H9 (cell line): Measurements from ENCODE around the gene ITIH5. TPM values are rescaled to one million over a fixed set of nuclear protein-coding genes. Genes with fewer than 3 reads are reported as not detected.

Experiments used
- DNase-seq: peaks from one replicate; pipeline ENCODE4 v3.0.0-alpha.2; 2017
- H2AFZ ChIP-seq: one replicate; pipeline ENCODE4 v1.6.1; 2013; ENCODE audit warnings: mild to moderate bottlenecking, low read length, control low read depth, moderate library complexity
- H2AK5ac ChIP-seq: 2 replicates; pipeline ENCODE4 v1.6.1; 2013; ENCODE audit warnings: low read length, control low read depth, mixed read lengths; ENCODE audit not compliant: insufficient read length
- H2BK120ac ChIP-seq: one replicate; pipeline ENCODE4 v1.6.1; 2013; ENCODE audit warnings: low read depth, mild to moderate bottlenecking, low read length, control low read depth, inconsistent platforms; ENCODE audit not compliant: poor library complexity, severe bottlenecking
- H2BK12ac ChIP-seq: 2 replicates; pipeline ENCODE4 v1.6.1; 2013; ENCODE audit warnings: low read length, control low read depth, mixed read lengths, low read depth; ENCODE audit not compliant: insufficient read length
- H2BK15ac ChIP-seq: 2 replicates; pipeline ENCODE4 v1.6.1; 2013; ENCODE audit warnings: low read depth, low read length, control low read depth
- H2BK20ac ChIP-seq: one replicate; pipeline ENCODE4 v1.6.1; 2013; ENCODE audit warnings: low read depth, mild to moderate bottlenecking, low read length, control low read depth, inconsistent platforms; ENCODE audit not compliant: poor library complexity, severe bottlenecking
- H2BK5ac ChIP-seq: 2 replicates; pipeline ENCODE4 v1.6.1; 2013; ENCODE audit warnings: low read length, control low read depth, mixed read lengths; ENCODE audit not compliant: insufficient read length
- H3K14ac ChIP-seq: 2 replicates; pipeline ENCODE4 v1.6.1; 2013; ENCODE audit warnings: low read length, control low read depth; ENCODE audit not compliant: insufficient read depth
- H3K18ac ChIP-seq: 2 replicates; pipeline ENCODE4 v1.6.1; 2013; ENCODE audit warnings: low read depth, mild to moderate bottlenecking, mixed read lengths, low read length, control low read depth; ENCODE audit not compliant: insufficient read length
- H3K23ac ChIP-seq: 2 replicates; pipeline ENCODE4 v1.6.1; 2013; ENCODE audit warnings: low read length, control low read depth, mixed read lengths, low read depth; ENCODE audit not compliant: insufficient read length
- H3K23me2 ChIP-seq: 2 replicates; pipeline ENCODE4 v1.6.1; 2013; ENCODE audit warnings: low read depth, mild to moderate bottlenecking, mixed read lengths, low read length, control low read depth; ENCODE audit not compliant: insufficient read length, poor library complexity, severe bottlenecking
- H3K27ac ChIP-seq: 2 replicates; pipeline ENCODE4 v1.5.1; 2013; ENCODE audit warnings: low read length, control low read depth, mixed read lengths, low read depth; ENCODE audit not compliant: insufficient read length
- H3K27me3 ChIP-seq: 2 replicates; pipeline ENCODE4 v1.6.1; 2013; ENCODE audit warnings: low read length, control low read depth, inconsistent platforms; ENCODE audit not compliant: insufficient read depth
- H3K4ac ChIP-seq: 2 replicates; pipeline ENCODE4 v1.6.1; 2013; ENCODE audit warnings: low read depth, mild to moderate bottlenecking, control low read depth, inconsistent platforms, low read length, moderate library complexity
- H3K4me1 ChIP-seq: 2 replicates; pipeline ENCODE4 v1.6.1; 2013; ENCODE audit warnings: low read length, control low read depth, inconsistent platforms; ENCODE audit not compliant: insufficient read depth
- H3K4me2 ChIP-seq: 2 replicates; pipeline ENCODE4 v1.6.1; 2013; ENCODE audit warnings: low read length, control low read depth, mixed read lengths; ENCODE audit not compliant: insufficient read length, insufficient read depth
- H3K56ac ChIP-seq: 2 replicates; pipeline ENCODE4 v1.6.1; 2013; ENCODE audit warnings: low read depth, mild to moderate bottlenecking, mixed read lengths, low read length, control low read depth; ENCODE audit not compliant: insufficient read length
- H3K79me1 ChIP-seq: 2 replicates; pipeline ENCODE4 v1.6.1; 2013; ENCODE audit warnings: low read depth, mild to moderate bottlenecking, moderate library complexity, low read length, control low read depth, inconsistent platforms; ENCODE audit not compliant: insufficient read depth, poor library complexity, severe bottlenecking
- H3K79me2 ChIP-seq: 2 replicates; pipeline ENCODE4 v1.6.1; 2013; ENCODE audit warnings: low read length, control low read depth, inconsistent platforms; ENCODE audit not compliant: insufficient read depth
- H3K9ac ChIP-seq: 2 replicates; pipeline ENCODE4 v1.6.1; 2013; ENCODE audit warnings: low read length, control low read depth, mixed read lengths; ENCODE audit not compliant: insufficient read length; ENCODE audit errors: extremely low read depth
- H3K9me3 ChIP-seq: one replicate; pipeline ENCODE4 v1.6.1; 2013; ENCODE audit warnings: low read depth, low read length, inconsistent platforms; ENCODE audit not compliant: control insufficient read depth
- H3T11ph ChIP-seq: one replicate; pipeline ENCODE4 v1.6.1; 2013; ENCODE audit warnings: mild to moderate bottlenecking, low read length, control low read depth, inconsistent platforms
- H4K20me1 ChIP-seq: one replicate; pipeline ENCODE4 v1.6.1; 2013; ENCODE audit not compliant: control insufficient read depth, insufficient read length, insufficient read depth
- H4K5ac ChIP-seq: 2 replicates; pipeline ENCODE4 v1.6.1; 2013; ENCODE audit warnings: low read depth, mild to moderate bottlenecking, mixed read lengths, low read length, control low read depth; ENCODE audit not compliant: insufficient read length
- H4K8ac ChIP-seq: replicated peaks from 2 replicates; pipeline ENCODE4 v1.6.1; 2013; ENCODE audit warnings: low read length, control low read depth, mixed read lengths, low read depth; ENCODE audit not compliant: insufficient read length
- H4K91ac ChIP-seq: 2 replicates; pipeline ENCODE4 v1.6.1; 2013; ENCODE audit warnings: low read depth, mild to moderate bottlenecking, moderate library complexity, mixed read lengths, low read length, control low read depth; ENCODE audit not compliant: insufficient read length
- H3K27ac Mint-ChIP-seq, 3 experiments: 2 replicates in 2 of 3; 3 replicates in 1 of 3; pipeline ENCODE4 v1.8.0; 2020 to 2021; ENCODE audit warnings: mixed read lengths in 3 of 3, mild to moderate bottlenecking in 1 of 3, moderate library complexity in 1 of 3
- H3K27me3 Mint-ChIP-seq: 2 replicates; pipeline ENCODE4 v1.8.0; 2021; ENCODE audit warnings: low read depth, mild to moderate bottlenecking, moderate library complexity, mixed read lengths
- H3K36me3 Mint-ChIP-seq, 3 experiments: 2 replicates in 2 of 3; 3 replicates in 1 of 3; pipeline ENCODE4 v1.8.0; 2020 to 2021; ENCODE audit warnings: low read depth in 3 of 3, mixed read lengths in 3 of 3; ENCODE audit not compliant: insufficient read depth in 1 of 3
- H3K4me1 Mint-ChIP-seq, 2 experiments: 2 replicates each; pipeline ENCODE4 v1.8.0; 2020; ENCODE audit warnings: mixed read lengths in 2 of 2
- H3K4me3 Mint-ChIP-seq, 2 experiments: 2 replicates in 1 of 2; 3 replicates in 1 of 2; pipeline ENCODE4 v1.8.0; 2020 to 2021; ENCODE audit warnings: mild to moderate bottlenecking in 2 of 2, mixed read lengths in 2 of 2, moderate library complexity in 1 of 2
- H3K9me3 Mint-ChIP-seq, 2 experiments: 2 replicates in 1 of 2; 3 replicates in 1 of 2; pipeline ENCODE4 v1.8.0; 2020; ENCODE audit warnings: mild to moderate bottlenecking in 2 of 2, mixed read lengths in 2 of 2, moderate library complexity in 1 of 2
- CTCF ChIP-seq: fragments of 200-600 bp; sonication (generic); conservative IDR thresholded peaks from 3 replicates; pipeline ENCODE4 v1.8.0; 2021; ENCODE audit warnings: antibody characterized with exemption, mild to moderate bottlenecking
- WGBS: extraction: QIAGEN DNeasy Blood & Tissue Kit; methylation state at CpG from one replicate; pipeline ENCODE4 v1.1.7; 2013; ENCODE audit warnings: missing lambda C conversion rate, low lambda C conversion rate, mixed read lengths; ENCODE audit not compliant: insufficient read length; ENCODE audit errors: extremely low coverage; 5-methylcytosine and 5-hydroxymethylcytosine counted together
- total RNA-seq: library from RNA; stranded (reverse); gene quantifications from 2 replicates; pipeline ENCODE4 v1.2.1, GENCODE V29; 2021

The ITIH5 gene
- total RNA-seq, 1 experiment from 2014 or later = 1.3 TPM

- Mint-ChIP-seq H3K27me3 (peaks cover 6% of the 10 kb centered on the region), H3K4me1 (peaks cover 23 to 24% of the 10 kb centered on the region in 2 experiments), H3K4me3 (no peak overlapping the region), H3K27ac (peak overlapping the region; percentile 77 to 95 (median 80)), H3K36me3 (peaks cover 18 to 37% (median 19%) of the 10 kb centered on the region in 3 experiments), H3K9me3 (peaks cover 16 to 27% of the 10 kb centered on the region in 2 experiments)
- H3K4ac ChIP-seq = no peak overlapping the region
- H3K9ac ChIP-seq = no peak overlapping the region
- H2AFZ ChIP-seq = no peak overlapping the region
- H3K27me3 ChIP-seq = no peaks in the 10 kb centered on the region
- no peak overlapping the region for H2AK5ac ChIP-seq
- H3K23me2 ChIP-seq = no peaks in the 10 kb centered on the region
- H3K23ac ChIP-seq = no peak overlapping the region
- no peaks in the 10 kb centered on the region for H4K20me1 ChIP-seq
- H4K5ac ChIP-seq = no peak overlapping the region
- H2BK15ac ChIP-seq = no peak overlapping the region
- H3K14ac ChIP-seq = no peak overlapping the region
- no peak overlapping the region for H3K18ac ChIP-seq
- no peaks in the 10 kb centered on the region for H3K9me3 ChIP-seq
- H3K4me2 ChIP-seq = peak overlapping the region; percentile 16
- no peak for TF ChIP-seq CTCF
- H3T11ph ChIP-seq = no peak overlapping the region
- no peaks in the 10 kb centered on the region for H3K79me2 ChIP-seq
- H2BK12ac ChIP-seq = no peak overlapping the region
- no peak overlapping the region for H2BK20ac ChIP-seq
- no peaks in the 10 kb centered on the region for H3K79me1 ChIP-seq
- H2BK120ac ChIP-seq = no peak overlapping the region
- H2BK5ac ChIP-seq = no peak overlapping the region
- WGBS = no CpG with 5 or more reads among the region's 7 CpGs
- peak; percentile 70 for DNase-seq
- no peak overlapping the region for H4K91ac ChIP-seq
- no peaks in the 10 kb centered on the region; the same call in 1 of the 2 replicates for H3K4me1 ChIP-seq
- H3K27ac ChIP-seq = peak overlapping the region; percentile 33
- no peak overlapping the region for H3K56ac ChIP-seq
- H4K8ac ChIP-seq = no peak overlapping the region
Measured at GRCh38 chr10:7635408-7636125, 31.2 kb downstream of the ITIH5 start.
